ENCODE results near the gene SAG. TPM values are rescaled to one million over a fixed set of nuclear protein-coding genes. Genes with fewer than 3 reads are reported as not detected.

The SAG gene
- total and polyA plus RNA-seq, 2 experiments from 2014 or later = not detected

DNA sequence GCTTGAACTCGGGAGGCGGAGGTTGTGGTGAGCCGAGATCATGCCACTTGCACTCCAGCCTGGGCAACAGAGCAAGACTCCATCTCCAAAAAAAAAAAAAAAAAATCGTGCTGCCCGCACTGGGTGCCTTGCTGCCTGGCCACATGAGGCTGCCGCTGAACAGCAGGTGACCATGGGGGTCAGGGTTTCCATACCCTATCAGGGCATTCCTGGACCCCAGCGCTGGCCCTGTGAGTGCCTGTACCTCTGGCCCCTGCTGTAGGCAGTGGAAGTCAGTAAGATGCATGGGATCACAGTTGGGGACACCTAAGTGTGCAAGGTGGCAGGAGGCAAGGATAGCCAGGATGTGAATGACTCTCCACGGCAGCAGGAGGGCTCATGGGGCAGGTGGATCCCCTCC is 18.9 kb downstream of the SAG start:
- Mint-ChIP-seq H3K9me3 (no peaks in the 10 kb centered on the region), H3K4me1 (peaks cover 16% of the 10 kb centered on the region), H3K4me3 (no peak overlapping the region), H3K27ac (no peak overlapping the region), H3K36me3 (ENCODE audit: low read depth) (no peaks in the 10 kb centered on the region), H3K27me3 (ENCODE audit: insufficient read depth, low read depth, poor library complexity) (peaks cover 14% of the 10 kb centered on the region)
- no peaks in the 10 kb centered on the region for H3K9me2 ChIP-seq (ENCODE audit: insufficient read depth)
- H3K4me1 ChIP-seq (ENCODE audit: insufficient read depth) = peaks cover 10% of the 10 kb centered on the region; the same call in 1 of the 2 replicates
- no peak overlapping the region for H3K4me3 ChIP-seq
- no peak for DNase-seq (ENCODE audit: low spot score)
- H3K27me3 ChIP-seq (ENCODE audit: insufficient read depth) = no peaks in the 10 kb centered on the region
- H3K27ac ChIP-seq (ENCODE audit: low read depth) = no peak overlapping the region
- no peaks in the 10 kb centered on the region for H3F3A ChIP-seq (replicated peaks; ENCODE audit: low read depth)
- H3K36me3 ChIP-seq (ENCODE audit: insufficient read depth) = no peaks in the 10 kb centered on the region
- TF ChIP-seq POLR2AphosphoS5 (IDR thresholded peaks at IDR 0.05; ENCODE audit: low read depth) (no peak), EZH2phosphoT487 (IDR thresholded peaks at IDR 0.05; ENCODE audit: unreplicated experiment) (no peak), ZNF331 (CRISPR knock-in tag; IDR thresholded peaks at IDR 0.05; ENCODE audit: low read depth) (no peak), CREB1 (CRISPR knock-in tag; IDR thresholded peaks at IDR 0.05; ENCODE audit: low read depth) (no peak), JUNB (IDR thresholded peaks at IDR 0.05; ENCODE audit: unreplicated experiment) (no peak), ZNF114 (CRISPR knock-in tag; IDR thresholded peaks at IDR 0.05) (no peak), EZH2 (IDR thresholded peaks at IDR 0.05; ENCODE audit: low read depth, unreplicated experiment) (no peak)
- TF ChIP-seq, protein P1, sequence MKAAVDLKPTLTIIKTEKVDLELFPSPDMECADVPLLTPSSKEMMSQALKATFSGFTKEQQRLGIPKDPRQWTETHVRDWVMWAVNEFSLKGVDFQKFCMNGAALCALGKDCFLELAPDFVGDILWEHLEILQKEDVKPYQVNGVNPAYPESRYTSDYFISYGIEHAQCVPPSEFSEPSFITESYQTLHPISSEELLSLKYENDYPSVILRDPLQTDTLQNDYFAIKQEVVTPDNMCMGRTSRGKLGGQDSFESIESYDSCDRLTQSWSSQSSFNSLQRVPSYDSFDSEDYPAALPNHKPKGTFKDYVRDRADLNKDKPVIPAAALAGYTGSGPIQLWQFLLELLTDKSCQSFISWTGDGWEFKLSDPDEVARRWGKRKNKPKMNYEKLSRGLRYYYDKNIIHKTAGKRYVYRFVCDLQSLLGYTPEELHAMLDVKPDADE (IDR thresholded peaks at IDR 0.05) = no peak
- TF ChIP-seq, protein P2, sequence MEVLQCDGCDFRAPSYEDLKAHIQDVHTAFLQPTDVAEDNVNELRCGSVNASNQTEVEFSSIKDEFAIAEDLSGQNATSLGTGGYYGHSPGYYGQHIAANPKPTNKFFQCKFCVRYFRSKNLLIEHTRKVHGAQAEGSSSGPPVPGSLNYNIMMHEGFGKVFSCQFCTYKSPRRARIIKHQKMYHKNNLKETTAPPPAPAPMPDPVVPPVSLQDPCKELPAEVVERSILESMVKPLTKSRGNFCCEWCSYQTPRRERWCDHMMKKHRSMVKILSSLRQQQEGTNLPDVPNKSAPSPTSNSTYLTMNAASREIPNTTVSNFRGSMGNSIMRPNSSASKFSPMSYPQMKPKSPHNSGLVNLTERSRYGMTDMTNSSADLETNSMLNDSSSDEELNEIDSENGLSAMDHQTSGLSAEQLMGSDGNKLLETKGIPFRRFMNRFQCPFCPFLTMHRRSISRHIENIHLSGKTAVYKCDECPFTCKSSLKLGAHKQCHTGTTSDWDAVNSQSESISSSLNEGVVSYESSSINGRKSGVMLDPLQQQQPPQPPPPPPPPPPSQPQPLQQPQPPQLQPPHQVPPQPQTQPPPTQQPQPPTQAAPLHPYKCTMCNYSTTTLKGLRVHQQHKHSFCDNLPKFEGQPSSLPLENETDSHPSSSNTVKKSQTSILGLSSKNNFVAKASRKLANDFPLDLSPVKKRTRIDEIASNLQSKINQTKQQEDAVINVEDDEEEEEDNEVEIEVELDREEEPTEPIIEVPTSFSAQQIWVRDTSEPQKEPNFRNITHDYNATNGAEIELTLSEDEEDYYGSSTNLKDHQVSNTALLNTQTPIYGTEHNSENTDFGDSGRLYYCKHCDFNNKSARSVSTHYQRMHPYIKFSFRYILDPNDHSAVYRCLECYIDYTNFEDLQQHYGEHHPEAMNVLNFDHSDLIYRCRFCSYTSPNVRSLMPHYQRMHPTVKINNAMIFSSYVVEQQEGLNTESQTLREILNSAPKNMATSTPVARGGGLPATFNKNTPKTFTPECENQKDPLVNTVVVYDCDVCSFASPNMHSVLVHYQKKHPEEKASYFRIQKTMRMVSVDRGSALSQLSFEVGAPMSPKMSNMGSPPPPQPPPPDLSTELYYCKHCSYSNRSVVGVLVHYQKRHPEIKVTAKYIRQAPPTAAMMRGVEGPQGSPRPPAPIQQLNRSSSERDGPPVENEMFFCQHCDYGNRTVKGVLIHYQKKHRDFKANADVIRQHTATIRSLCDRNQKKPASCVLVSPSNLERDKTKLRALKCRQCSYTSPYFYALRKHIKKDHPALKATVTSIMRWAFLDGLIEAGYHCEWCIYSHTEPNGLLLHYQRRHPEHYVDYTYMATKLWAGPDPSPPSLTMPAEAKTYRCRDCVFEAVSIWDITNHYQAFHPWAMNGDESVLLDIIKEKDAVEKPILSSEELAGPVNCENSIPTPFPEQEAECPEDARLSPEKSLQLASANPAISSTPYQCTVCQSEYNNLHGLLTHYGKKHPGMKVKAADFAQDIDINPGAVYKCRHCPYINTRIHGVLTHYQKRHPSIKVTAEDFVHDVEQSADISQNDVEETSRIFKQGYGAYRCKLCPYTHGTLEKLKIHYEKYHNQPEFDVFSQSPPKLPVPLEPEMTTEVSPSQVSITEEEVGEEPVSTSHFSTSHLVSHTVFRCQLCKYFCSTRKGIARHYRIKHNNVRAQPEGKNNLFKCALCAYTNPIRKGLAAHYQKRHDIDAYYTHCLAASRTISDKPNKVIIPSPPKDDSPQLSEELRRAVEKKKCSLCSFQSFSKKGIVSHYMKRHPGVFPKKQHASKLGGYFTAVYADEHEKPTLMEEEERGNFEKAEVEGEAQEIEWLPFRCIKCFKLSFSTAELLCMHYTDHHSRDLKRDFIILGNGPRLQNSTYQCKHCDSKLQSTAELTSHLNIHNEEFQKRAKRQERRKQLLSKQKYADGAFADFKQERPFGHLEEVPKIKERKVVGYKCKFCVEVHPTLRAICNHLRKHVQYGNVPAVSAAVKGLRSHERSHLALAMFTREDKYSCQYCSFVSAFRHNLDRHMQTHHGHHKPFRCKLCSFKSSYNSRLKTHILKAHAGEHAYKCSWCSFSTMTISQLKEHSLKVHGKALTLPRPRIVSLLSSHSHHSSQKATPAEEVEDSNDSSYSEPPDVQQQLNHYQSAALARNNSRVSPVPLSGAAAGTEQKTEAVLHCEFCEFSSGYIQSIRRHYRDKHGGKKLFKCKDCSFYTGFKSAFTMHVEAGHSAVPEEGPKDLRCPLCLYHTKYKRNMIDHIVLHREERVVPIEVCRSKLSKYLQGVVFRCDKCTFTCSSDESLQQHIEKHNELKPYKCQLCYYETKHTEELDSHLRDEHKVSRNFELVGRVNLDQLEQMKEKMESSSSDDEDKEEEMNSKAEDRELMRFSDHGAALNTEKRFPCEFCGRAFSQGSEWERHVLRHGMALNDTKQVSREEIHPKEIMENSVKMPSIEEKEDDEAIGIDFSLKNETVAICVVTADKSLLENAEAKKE (CRISPR knock-in tag; IDR thresholded peaks at IDR 0.05) = no peak
- TF ChIP-seq, protein P3, sequence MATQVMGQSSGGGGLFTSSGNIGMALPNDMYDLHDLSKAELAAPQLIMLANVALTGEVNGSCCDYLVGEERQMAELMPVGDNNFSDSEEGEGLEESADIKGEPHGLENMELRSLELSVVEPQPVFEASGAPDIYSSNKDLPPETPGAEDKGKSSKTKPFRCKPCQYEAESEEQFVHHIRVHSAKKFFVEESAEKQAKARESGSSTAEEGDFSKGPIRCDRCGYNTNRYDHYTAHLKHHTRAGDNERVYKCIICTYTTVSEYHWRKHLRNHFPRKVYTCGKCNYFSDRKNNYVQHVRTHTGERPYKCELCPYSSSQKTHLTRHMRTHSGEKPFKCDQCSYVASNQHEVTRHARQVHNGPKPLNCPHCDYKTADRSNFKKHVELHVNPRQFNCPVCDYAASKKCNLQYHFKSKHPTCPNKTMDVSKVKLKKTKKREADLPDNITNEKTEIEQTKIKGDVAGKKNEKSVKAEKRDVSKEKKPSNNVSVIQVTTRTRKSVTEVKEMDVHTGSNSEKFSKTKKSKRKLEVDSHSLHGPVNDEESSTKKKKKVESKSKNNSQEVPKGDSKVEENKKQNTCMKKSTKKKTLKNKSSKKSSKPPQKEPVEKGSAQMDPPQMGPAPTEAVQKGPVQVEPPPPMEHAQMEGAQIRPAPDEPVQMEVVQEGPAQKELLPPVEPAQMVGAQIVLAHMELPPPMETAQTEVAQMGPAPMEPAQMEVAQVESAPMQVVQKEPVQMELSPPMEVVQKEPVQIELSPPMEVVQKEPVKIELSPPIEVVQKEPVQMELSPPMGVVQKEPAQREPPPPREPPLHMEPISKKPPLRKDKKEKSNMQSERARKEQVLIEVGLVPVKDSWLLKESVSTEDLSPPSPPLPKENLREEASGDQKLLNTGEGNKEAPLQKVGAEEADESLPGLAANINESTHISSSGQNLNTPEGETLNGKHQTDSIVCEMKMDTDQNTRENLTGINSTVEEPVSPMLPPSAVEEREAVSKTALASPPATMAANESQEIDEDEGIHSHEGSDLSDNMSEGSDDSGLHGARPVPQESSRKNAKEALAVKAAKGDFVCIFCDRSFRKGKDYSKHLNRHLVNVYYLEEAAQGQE (IDR thresholded peaks at IDR 0.05; ENCODE audit: unreplicated experiment) = no peak
- TF ChIP-seq, protein P4, sequence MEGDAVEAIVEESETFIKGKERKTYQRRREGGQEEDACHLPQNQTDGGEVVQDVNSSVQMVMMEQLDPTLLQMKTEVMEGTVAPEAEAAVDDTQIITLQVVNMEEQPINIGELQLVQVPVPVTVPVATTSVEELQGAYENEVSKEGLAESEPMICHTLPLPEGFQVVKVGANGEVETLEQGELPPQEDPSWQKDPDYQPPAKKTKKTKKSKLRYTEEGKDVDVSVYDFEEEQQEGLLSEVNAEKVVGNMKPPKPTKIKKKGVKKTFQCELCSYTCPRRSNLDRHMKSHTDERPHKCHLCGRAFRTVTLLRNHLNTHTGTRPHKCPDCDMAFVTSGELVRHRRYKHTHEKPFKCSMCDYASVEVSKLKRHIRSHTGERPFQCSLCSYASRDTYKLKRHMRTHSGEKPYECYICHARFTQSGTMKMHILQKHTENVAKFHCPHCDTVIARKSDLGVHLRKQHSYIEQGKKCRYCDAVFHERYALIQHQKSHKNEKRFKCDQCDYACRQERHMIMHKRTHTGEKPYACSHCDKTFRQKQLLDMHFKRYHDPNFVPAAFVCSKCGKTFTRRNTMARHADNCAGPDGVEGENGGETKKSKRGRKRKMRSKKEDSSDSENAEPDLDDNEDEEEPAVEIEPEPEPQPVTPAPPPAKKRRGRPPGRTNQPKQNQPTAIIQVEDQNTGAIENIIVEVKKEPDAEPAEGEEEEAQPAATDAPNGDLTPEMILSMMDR (conservative IDR thresholded peaks at IDR 0.05; ENCODE audit: low read depth in 2 of 2) = no peak
- no peaks in the 10 kb centered on the region for H4K20me1 ChIP-seq (replicated peaks; ENCODE audit: insufficient read depth)
- no peaks in the 10 kb centered on the region for H3K79me2 ChIP-seq (replicated peaks; ENCODE audit: insufficient read depth)
- H2AFZ ChIP-seq = no peak overlapping the region
- no peak overlapping the region for H3K4me2 ChIP-seq
- ATAC-seq = no peak
